ENCODE measurements around the gene RAB5B.

Gene RAB5B, protein sequence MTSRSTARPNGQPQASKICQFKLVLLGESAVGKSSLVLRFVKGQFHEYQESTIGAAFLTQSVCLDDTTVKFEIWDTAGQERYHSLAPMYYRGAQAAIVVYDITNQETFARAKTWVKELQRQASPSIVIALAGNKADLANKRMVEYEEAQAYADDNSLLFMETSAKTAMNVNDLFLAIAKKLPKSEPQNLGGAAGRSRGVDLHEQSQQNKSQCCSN

DNA sequence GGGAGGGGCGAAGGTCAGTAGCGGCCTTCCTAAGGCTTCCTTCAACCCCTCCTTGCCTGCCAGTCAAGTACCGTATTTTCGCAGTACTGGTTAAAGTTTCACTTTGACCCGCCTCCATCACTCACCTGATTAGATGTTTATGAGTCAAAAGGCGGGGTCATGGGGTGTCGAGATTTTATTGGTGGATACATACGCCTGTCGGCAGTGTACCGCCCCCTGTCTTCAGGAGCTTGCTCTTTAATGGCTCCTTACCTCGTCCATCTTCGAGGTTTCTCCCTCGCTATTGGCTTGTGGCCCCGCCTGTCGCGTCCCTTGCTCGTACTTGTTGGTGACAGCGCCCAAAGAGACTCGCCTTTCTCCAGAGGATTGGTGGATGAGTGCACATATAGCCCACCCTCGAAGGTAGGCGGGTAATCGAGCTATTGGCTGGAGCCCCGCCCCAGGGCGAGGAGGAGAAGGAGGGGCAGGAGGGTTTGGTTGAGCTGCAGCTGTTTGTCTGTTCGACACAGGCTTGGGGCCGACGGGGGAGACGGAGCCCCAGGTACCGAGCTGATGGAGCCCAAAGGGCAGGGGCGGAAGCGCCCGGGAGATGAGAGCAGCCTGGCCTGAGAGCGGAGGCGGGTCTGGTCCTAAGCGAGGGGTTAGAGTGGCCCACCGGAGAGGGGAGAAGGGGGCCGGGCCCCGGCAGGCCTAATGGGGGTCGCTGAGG, at the start of gene RAB5B:
RAB5B (plus strand) TSS at position 480 of the 709 bp plus-strand sequence. CDS start 12,883 bp downstream, outside the sequence.
- DNase-seq = peak; percentile 100

DNA sequence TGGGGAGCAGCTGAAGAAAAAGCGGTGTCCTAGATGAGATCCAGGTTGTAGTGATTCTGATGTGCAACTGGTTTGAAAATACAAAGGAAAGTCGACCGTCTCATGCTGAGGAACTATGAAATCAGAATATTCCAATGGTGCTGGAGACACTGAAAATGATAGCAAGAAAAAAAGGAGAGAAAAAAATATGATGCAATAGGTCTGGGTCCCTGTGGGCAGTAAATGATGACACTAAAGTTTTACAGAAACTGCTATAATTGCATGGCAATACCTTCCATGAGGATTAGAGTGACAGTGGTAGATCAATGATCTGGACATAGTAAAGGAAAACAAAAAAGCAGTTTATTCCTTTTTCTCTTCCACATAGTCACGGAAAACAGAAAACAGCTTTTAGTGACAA, 48.5 kb upstream of the RAB5B start:
- no peak for DNase-seq

DNA sequence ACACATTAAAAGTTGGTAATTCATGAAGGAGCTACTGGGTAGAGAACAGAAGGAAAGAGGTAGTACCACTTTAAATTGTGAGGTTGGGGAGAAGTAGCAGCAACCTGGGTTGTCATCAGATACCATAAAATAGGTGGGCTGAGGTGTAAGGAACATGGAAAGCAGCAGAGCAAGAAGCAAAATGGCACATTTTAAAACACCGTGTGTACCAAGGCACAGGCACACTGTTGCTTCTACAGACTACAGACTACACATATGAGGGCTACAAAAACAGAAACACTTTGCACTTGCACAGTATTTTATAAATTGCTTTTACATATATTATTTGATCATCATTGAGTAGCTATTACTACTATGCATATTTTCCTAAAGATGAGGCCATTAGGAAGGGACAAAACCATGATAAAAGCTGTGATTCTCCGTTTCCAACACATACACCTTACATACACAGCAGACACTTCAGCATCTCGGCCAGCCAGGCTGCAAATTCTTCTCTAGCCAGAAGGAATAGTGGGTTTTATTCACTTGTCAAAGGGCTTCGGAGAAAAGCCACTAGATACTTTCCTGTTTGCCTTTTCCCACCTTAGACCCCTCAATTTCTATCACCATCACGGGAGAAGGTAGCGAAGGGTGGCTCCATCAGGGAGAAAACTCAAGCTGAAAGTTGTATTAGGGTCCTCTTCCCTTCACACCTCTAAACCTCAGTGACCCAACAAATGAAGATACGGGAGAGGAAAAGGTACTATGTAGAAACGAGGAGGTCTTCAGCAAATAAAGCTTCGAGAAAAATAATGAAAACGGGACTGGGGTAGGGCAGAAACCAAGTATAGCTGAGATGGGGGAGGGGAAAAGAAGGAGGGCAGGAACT, 47.8 kb upstream of the RAB5B start:
- no peak for DNase-seq

DNA sequence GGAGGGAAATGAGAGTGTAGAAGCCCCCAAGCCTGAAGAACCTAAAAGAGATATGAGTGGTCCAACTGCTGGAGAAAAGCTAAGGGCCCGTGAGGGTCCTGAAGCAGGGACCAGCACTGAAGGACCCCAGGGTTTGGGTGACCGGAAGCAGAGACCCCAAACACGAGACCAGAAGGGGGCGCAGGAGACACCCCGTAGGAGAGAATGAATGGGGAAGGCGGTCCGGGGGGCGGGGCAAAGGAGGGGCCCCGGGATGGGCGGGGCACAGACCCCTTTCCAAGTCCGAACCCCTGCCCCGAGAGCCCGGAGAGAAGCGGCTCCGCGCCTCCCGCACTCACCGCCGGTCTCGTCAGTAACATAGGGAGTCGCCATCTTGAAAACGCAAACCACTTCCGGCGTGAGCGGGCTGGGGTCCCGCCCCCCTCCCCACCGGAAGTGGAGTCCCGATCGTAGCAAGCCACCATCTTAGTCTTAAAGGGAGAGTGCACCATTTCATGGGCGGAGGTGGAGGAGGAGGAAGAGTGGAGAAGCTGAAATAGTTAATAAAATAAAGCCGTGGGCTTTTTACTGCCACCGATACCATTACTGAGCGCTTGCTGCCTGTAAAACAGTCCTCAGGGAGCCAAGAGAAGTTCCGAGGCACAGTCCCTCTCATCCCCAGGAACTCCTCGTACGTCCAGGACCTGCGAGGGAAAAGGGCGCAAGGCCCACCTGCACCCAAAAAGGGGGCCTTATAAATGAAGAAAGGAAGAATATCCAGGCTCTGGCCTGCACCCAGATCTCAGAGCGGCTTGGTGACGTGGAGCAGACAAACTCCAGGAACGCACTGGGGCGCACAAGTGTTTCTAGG, 46.9 kb upstream of the RAB5B start:
- DNase-seq = peak; percentile 91

DNA sequence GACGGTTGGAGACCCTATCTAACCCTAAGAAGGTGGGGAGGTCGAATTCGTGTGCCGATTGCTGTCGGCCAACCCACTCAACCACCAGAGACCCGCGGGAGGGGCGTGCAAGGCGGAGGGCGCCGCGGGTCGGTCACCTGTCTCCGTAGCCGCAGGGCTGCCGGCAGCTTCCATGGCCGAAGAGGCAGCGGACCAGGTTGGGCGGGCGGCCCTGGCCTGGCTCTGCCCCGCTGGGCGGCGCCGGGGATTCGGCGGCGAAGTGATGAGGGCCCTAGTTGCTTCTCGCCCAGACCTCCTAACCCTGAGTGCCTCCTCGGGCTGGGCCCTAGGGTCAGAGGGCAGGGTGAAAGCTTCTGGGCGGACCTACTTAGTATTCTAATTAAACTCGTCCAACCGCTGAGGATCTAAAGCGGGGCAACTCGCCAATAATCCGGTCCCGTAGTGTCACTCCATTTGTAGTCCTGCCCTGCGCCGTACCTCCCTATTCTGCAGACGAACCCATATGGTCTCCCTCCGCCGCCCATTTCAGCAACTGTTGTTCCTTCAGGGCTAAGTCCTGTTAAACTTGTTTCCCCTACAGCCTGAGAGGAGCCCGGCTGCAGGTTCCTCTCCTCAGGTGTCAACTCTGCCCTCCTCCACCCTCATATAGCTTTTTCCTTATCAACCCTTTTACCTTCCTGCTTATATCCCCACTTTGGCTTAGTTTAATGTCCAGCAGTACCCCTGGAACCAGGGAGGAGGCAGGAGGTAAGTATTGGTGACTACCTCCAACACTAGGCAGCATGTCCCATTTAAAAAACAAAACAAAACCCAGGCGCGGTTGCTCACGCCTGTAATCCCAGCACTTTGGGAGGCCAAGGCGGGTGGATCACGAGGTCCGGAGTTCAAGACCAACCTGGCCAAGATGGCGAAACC, 46.0 kb upstream of the RAB5B start, which contains the start of gene PYM1:
PYM1 (minus strand) TSS at position 307 of the 915 bp plus-strand sequence; CDS start at position 174, 133 bp downstream.
- peak; percentile 82 for DNase-seq

DNA sequence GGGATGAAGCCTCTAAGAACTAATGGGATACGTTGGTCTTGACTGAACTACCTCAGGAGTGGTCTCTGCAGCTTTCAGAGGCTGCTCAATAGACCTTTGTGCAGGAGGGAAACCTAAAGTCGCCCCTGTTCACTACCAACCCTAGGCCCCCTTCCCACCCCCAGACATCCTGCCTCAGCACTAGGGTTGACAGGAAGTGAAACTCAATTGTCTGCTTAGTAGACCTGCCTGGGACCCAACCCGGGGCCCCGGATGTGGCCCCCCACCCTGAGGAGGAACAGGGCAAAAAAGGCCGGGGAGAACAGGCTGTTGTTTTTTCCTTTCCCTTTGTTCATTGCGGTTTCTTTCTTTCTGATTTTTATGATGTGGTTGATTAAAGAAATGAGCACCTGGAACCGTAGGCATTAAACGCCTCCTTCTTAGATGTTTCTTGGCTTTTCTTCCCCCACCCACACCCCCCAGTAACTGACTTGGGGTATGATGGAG, 44.5 kb upstream of the RAB5B start:
- no peak for DNase-seq

DNA sequence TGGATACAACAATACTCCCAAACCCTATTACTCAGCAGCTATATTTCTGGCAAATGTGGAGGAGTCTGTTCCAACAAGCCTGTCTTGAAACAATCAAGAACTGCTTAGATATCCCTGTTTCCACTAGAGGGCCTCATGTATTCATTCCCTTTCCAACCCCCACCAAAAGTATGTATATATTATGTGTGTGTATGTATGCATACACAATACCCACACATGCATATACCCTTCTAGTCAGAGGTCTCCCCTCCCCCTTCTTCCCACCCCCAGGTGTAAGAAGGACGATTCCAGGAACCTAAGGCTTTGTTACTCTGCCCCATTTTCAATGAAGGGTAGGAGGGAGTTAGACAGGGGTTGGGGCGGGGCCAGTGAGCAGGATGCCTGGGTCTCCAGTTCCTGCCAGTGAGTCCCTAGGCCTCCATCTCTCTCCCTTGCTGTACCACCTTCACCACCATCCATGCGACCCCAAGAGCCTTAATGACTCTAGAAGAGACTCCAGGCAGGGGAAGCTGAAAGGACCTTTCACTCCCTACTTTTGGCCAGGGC, 43.0 kb upstream of the RAB5B start, which contains the start of gene DGKA:
DGKA (plus strand) TSS at position 392 of the 546 bp plus-strand sequence. CDS start 5,342 bp downstream, outside the sequence.
- peak; percentile 21 for DNase-seq

DNA sequence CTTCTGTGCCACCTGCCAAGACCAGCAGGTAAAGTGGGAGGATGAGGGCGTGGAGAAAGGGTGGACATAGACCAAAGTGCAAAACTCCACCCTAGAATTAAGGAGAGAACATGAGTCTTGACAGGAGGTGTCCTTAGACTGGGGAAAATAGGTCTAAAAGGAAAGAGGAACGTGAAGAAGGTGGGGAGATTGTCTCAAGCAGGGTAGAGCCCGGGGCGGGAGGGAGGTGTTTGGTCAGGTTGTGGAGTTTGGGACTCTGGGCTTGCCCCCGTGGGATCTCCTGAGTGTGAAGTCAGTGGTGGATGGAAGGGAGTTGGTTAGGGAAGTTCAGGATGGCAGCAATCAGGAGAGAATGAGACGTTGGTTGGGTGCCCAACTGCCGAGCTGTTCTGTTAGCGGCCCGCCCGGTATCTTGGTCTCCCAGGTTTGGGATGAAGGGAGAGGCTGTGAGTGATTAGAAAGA, 42.5 kb upstream of the RAB5B start:
- no peak for DNase-seq

DNA sequence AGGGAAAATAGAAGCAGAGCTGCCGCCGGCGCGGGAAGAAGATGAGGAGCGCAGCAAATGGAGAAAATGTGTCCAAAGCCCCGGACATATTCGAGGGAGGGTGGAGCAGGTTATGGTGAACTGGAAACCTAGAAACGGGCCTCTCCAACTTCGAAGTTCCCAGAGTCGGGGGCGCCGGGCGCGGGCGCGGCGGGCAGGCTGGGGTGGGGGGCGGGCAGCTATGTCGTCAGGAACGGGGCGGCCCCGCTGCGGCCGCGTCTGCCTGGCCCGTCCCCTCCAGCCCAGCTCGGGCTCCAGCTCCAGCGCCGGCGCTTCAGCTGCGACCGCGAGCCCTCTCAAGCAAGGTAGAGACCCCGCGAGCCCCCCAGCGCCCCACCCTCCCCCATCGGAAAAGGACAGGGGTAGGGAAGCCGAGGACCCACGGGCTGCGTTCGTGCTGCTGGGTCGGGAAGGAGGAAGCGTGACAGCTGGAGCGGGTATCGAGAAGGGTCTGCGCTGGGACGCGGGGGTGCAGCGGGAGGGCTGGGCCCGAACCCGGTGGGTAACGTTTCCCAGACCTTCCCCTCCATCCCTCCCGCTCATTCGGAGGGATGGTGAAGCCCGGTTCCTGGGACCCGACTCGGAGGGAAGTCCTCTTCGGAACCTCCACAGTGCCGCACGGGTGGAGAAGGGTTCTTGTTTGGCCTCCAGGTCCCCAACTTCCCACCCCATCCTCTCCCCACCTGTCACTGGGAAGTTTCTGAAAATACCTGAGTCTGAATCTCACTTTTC, 41.9 kb upstream of the RAB5B start:
- peak; percentile 8 for DNase-seq

DNA sequence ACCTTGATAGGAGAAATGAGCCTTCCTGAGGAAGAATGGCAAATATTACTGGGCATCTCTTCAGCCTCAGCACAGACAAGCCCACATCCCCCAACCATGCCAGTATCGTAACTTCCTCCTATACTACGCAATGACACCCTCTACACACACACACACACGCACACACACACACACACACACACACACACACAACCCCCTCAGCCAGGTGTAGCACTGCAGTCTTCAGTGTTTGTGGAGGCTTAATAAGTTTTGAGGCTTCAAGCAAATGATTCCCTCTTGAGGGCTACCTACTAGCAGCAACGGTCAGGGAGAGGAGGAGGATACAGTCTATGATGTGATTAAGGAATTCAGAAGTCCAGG, 41.3 kb upstream of the RAB5B start:
- no peak for DNase-seq

DNA sequence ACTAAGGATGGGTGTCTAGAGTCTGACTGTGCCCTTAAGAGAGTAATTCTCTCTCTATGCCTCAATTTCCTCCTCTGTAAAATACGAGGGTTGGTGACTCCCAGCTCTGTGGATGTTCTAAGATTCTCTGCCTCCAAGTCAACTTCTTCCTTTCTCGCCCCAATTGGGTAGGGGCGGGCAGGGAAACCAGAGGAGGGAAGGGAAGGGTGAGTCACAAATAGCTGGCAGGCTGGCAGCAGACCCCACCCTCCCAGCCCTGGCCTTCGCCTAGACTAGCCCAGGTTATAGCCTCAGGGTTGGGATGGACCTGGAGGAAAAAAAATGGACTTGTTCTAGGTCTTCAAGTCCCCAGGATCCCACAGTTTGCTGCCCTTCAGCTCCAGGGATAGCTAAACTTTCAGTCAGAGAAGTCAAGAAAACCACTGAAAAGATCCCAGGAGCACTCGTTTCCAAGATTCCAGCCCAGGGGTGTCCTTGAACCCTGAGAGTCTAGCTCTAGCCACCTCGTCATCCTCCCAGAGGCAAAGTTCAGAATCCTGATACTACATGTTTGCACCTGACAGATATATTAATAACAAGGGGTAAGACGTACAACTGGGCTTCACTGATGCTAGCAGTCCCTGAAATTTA, 40.6 kb upstream of the RAB5B start:
- DNase-seq = no peak

DNA sequence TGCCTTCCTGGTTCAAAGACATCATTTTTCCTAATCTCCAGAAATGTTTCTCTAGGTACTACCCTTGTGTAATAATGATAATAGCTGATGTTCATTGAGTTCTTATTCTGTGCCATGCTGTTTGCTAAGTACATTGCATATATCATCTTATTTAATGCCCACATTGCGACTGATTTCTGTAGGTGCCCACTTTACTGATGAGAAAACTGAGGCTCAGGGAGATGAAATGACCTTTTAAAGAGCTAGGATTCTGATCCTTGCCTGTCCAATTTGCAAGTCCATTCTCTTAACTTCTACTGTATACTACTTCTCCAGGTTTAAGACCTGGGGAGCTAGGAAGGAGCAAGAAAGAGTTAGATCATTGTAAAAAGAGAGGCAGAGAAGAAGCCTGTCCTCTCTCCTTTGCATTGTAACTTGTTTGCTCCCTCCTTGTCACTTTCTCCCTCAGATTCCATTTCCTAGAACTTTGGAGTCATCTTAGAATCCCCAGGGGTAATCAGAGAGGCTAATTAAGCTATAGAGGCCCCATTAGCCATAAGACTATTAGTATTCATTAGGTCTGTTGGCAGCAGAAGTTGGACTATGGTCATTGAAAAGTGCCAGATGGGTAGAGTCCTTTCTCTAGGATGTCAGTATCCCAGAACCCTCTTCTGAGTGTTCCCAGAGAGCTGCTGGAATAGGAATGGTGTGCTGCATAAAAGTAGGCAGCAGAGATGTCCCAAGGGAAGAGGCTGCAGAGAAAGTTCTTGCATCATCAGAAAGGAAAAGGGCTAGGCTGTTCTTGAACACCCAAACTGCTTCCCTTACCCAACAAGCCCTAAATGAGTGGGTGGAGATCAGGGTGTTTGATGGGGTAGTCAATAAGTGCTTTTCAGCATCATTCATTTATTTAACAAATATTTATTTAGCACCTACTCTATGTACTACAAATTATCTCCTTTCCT, 39.8 kb upstream of the RAB5B start:
- DNase-seq = no peak

DNA sequence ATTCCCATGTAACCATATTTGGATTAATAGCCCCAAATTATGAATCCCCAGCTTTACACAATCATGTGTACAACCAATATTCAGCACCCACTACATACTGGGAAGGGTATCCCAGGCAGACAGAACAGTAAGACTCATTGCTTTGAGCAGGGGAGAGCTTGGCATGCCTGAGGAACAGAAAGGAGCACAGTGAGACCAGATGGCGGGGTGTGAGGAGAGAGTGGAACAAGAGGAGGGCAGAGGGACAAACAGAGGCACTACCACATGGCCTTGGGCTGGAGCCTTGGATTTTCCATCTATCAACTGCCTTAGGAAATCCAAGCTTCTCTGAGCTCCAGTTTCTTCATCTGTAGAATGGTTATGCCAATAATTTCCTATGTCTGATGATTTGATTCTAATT, 39.1 kb upstream of the RAB5B start:
- no peak for DNase-seq

DNA sequence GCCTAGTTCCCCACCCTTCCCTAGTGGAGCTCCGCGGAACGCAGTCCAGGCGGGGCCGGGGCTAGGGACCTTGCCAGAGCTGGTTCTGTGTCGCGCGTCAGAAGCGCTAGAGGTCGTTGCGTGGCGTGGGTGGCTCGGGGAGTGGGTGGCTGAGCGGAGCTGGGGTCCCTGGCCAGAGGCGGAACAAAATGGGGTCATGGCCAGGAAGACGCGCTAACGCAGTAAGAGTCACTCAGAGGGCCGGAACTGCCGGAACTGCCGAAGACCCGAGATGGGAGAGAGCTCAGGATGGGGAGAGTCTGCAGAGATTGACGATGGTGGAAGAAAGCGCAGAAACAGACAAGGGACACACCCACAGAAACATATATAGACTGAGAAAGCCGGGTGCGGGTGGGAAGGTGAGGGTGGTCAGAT, 38.1 kb upstream of the RAB5B start:
- DNase-seq = no peak

DNA sequence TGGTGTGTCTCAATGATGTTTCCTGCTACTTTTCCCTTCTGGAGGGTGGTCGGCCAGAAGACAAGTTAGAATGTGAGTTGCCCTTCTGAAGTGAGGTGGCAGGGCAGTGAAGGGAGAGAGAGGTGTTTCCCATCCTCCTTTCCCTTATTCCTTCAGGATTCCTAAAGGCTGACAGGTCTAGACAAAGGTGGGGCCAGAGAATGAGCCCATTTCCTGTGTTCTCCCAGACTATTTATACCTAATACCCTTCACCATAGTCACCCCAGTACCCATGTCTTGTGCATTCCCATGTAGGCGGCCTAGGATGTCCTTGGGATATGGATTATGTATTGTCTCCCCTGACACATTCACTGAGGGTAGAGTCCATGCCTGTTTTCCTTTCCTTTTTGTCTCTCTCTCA, 35.9 kb upstream of the RAB5B start:
- DNase-seq = no peak

DNA sequence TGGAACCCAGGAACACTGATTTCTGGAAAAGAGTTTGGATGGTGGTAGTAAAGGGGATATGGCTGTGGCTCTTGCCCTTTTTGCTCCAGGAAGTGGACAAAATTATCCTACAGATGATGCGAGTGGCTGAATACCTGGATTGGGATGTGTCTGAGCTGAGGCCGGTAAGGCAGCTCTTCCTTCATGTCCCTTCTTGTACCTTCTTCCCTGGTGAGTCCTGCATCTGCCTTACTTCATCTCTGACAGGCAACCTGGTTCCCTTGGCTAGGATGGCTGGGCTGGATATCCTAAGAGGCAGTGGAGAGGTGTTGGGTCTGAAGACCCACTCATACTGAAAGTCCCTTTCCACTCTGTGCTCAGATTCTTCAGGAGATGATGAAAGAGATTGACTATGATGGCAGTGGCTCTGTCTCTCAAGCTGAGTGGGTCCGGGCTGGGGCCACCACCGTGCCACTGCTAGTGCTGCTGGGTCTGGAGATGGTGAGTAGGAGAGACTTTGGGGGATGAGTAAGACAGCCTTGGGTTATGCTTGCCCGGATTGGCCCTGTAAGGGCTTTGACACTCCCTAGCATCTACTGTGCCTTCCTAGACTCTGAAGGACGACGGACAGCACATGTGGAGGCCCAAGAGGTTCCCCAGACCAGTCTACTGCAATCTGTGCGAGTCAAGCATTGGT, 34.9 kb upstream of the RAB5B start:
- DNase-seq = no peak

DNA sequence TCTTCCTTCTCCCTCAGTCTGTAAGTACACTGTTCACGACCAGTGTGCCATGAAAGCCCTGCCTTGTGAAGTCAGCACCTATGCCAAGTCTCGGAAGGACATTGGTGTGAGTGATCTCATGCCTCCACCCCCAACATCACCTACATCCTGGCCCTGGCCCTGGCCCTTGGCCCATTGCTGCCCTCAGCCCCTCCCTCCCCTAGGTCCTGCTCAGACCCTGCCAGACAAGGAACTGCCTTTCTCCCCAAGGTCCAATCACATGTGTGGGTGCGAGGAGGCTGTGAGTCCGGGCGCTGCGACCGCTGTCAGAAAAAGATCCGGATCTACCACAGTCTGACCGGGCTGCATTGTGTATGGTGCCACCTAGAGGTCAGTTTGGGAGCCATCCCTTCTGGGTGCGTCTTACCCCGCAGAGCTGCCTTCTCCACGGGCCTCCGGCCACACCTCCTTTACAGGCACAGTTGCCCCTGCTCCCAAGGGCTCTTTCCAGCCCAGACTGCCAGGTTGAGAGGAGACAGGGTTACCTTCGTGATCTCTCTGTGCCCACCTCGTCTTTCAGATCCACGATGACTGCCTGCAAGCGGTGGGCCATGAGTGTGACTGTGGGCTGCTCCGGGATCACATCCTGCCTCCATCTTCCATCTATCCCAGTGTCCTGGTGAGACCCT, 33.7 kb upstream of the RAB5B start:
- DNase-seq = peak; percentile 82
